Stimulated activated CD4-positive, alpha-beta T cell treated with anti-CD3 and anti-CD28 coated beads, Interleukin-12 subunit alpha, Interleukin-12 subunit beta, amount 100 ng/mL, for 4 hours (primary cell): Measurements from ENCODE around the gene C16orf96.

Experiments used
- DNase-seq: peaks from one replicate; pipeline ENCODE4 v3.0.0-alpha.2; 2020

Gene C16orf96

DNA sequence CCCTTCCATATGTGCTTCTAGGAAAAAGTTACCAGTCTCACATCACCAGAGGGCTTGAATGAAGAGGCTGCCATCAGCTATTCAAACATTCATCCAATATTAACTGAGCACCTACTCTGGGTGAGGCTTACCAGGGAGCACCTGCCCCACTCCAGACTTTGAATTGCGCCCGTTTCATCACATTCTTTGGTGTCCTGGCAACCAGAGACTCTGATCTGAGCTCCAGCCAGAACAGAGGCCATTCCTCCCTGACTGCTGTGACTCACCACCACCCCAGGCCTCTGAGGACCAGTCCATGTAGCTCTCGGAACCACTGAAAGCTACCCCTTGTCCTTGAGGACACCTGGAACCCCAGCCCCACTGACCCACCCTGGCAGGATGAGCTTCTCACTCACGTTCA, at the start of gene C16orf96:
Gene C16orf96 (plus strand): TSS at position 229 of the 400 bp plus-strand sequence. CDS start 150 bp downstream, at position 379.
- DNase-seq, result no peak

GRCh38 chr16:4506450-4506849, 49.7 kb upstream of the C16orf96 start:
- peak; percentile 36 for DNase-seq

- DNase-seq, result no peak
Observed at GRCh38 chr16:4507588-4508345, 48.4 kb upstream of the C16orf96 start.

- no peak for DNase-seq
Observed at GRCh38 chr16:4508806-4509205, 47.3 kb upstream of the C16orf96 start.

- no peak for DNase-seq
Observed at GRCh38 chr16:4509420-4509819, 46.7 kb upstream of the C16orf96 start.

DNA sequence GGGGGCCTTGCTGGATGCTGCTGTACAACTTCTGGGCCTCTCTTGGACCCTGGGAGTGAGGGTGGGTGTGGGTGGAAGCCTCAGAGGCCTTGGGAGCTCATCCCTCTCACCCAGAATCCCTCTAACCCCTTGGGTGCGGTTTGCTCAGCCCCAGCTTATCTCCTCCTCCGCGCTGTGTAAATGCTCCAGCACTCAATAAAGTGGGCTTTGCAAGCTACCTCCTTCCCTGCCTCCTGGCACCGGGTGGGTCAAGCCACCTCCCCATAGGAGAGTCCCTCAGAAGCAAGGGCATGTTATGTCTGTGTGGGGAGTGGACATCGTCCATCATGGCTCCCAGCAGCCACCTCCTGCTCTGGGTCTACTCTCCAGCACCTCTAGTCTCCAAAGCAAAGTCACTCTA, 46.0 kb upstream of the C16orf96 start:
- DNase-seq, result no peak

DNA sequence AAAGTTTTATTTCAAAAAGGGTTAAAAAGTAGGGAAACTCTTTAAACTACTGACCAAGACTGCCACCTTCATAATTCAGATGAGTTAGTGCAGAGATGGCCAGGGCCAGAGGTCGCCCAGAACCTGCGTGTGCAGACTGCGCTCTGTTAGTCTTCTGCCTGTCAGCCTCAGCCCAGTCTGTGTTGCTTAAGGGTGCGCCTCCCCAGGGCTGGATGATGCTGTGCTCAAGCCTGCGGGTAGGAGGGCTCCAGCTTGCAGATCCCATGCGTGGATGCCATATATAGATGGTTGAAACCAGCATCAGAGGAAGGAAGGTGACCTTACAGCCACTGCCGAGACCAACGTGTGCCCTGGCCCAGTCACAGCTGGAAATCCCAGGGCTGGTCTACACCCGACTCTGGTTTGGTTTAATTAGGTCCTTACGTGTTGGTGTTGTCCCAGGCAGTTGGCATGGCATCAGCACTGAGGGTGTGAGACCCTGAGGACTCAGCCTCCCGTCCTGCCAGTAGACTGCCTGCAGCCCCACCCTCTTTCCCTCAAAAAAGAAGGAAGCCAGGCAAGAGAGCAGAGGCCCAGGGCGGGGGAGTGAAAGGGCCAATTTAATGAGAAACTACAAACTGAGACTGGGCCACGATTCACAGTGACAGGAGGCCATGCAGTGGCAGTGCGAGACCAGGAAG, 45.3 kb upstream of the C16orf96 start:
- DNase-seq, result no peak

GRCh38 chr16:4511441-4512082, 44.6 kb upstream of the C16orf96 start:
- DNase-seq, result no peak

DNA sequence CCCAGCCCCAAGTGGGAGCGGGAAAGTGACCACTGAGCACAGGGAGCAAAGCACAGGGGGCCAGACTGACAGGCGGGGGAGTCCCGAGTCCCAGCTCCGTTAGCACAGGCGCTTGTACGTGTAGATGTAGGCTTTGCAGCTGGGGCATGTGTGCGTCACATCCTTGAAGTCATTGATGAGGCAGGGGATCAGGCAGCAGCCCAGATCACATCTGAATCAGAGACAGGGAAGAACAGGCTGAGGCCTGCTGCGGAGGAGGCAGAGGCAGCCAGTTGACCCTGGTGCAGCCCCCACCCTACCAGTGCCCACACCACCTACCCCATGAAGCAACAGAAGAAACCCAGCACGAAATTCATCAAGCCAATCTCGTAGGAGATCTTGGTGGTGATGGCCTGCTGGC, 43.7 kb upstream of the C16orf96 start:
- DNase-seq, result no peak

DNA sequence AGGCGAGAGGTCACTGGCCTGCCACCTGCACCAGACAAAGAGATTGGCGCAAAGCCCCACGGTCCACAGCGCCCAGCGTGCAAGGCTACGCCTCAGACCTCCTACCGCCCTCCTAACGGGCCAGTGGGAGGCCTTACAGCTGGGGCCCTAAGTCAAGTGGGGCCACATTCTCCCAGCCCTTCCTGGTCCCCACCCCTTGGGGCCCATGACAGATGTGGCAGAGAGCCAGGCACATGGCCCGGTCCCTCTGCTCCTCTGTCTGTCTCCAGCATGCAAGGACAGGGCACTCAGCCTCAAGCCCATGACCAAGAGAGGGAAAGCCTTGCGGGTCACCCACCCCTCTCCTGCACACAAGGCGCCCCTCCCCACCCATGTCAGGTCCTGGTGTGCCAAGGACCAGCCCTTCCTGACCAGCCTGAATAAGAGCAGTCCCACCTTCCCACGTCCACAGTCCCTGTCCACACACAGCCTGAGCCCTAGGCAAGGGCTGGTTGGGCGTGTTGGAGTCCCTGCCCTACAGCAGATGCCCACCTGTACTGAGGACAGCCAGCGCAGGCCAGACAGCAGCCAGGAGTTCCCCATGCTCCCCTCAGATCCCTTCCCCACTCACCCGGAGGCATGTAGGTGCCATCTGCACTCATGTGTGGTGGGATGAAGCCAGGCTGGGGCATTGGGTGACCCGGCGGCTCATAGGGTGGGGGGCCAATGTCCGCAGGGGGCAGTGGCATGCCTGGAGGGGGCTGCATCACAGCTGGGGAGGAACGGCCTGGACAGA, 42.9 kb upstream of the C16orf96 start:
- no peak for DNase-seq

GRCh38 chr16:4513881-4514280, 42.3 kb upstream of the C16orf96 start:
- DNase-seq, result no peak

- no peak for DNase-seq
Observed at GRCh38 chr16:4514606-4515005, 41.5 kb upstream of the C16orf96 start.

DNA sequence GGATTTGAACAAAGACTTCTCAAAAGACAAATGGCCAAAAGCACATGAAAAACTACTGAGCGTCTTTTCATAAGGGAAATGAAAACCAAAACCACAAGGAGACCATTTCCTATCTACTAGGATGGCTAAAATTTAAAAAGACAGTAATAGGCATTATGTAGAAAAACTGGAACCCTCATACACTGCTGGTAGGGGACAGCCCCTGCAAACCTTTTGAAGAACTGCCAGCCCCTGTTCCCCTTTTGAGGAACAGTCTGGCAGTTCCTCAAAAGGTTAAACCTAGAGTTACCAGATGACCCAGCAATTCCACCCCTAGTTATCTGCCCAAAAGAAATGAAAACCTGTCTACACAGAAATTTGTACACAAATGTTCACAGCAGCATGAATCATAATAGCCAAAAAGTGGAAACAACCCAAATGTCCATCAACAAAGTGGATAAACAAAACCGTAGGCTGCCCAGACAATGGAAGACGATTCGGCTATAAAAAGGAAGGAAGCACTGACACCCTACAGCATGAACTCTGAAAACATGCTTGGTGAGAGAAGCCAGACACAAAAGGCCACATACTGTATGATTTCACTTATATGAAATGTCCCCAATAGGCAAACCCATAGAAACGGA, 40.4 kb upstream of the C16orf96 start:
- no peak for DNase-seq

DNA sequence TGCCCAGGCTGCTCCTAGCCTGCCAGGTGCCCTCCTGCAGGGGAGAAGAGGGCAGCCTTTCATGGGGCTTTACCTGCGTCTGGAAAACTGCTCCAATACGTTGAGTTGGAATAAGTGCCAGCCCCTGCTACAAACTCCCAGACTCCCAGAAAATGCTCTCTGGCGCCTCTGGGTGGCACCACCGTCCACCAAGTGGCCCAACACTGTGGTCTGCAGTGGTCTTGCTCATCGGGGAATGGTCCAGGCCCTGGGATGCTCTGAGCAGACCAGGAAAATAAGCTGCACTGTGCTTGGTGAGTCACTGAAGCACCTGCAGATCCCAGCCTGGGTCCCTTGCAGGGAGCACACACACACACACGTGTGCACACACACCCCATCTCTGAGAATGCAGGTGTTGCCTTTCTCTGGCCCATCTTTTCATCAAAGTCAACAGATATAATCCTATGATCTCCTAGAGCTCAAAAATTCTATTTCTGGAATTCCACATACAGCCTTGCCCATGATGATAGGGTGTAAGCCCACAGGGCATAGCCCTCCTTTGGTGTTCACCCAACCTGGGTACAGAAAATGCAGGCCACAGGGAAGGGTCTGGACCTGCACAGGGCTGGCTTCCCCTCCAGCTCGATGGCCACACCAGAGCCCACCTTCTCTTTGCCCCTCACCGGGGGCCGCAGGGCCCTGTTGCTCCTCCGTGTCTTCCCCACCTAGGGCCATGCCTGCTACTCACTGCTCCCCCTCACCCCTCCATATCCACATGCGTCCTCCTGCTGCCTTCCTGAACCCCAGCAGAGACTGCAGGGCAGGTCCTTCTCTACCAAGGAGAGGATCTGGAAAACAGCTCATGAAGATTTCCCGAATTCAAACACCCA, 38.1 kb upstream of the C16orf96 start:
- DNase-seq, result no peak

DNA sequence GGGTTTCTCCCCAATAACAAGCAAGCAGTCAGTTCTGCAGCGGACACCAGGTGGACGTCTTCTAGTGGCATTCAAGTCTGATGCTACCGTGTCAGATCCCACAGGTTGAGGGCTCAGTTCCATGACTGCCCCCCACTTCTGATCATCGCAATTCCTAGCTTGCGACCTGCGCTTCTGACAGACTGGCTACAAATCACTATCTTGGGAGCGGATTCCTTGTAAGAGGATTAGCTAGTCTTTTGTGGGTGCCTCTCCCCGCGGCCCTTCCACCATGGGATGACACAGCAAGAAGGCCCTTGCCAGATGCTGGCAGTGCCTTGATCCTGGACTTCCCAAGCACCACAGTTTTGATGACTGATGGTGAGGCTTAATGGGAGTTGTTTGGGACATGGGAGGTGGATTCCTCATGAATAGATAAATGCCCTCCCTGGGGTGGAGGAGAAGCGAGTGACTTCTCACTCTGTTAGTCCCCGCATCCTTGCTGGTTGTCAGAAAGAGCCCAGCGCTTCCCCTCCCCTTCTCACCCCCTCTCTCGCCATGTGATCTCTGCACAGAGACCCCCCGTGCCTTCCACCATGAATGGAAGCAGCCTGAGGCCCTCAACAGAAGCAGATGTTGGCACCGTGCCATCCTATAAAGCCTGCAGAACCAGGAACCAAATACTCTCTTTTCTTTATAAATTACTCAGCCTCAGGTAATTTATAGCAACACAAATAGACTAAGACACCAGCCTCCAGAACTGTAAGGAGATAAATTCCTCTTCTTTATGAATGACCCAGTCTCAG, 36.7 kb upstream of the C16orf96 start:
- no peak for DNase-seq

- DNase-seq, result no peak
Observed at GRCh38 chr16:4520913-4521312, 35.2 kb upstream of the C16orf96 start.

GRCh38 chr16:4522051-4522581, 34.0 kb upstream of the C16orf96 start:
- DNase-seq, result no peak

DNA sequence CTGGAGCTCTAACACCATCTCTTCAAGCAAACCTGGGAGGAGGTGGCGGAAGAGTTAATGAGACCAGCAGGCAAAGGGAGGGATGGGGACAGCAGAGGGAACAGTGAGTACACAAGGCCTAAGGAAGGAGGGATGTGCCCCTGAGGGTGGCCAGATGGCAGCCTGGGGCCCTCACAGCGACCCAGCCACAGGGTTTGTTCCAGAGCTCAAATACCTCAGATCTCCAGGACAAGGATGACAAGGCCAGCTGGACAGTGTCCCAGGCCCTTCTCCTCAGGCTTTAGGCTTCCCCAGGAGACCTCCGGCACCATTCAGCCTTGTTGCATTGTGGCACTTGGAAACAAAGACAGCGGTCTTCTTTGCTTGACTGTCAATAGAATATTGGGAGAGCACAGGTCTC, 32.5 kb upstream of the C16orf96 start:
- DNase-seq, result no peak

DNA sequence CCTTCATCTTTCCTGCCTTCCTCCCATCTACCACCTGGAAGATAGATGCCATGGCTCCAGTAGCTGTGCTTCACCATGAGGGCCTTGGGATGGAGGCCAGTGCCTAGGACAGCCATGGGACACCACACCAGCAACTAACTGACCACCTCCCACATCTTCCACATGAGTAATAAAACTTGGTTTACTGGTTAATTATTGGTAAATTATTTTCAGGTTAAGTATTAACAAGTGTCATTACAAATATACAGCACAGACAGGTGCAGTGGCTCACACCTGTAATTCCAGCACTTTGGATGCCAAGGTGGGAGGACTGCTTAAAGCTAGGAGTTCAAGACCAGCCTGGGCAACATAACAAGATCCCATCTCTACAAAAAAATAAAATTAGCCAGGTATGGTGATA, 31.6 kb upstream of the C16orf96 start:
- no peak for DNase-seq

DNA sequence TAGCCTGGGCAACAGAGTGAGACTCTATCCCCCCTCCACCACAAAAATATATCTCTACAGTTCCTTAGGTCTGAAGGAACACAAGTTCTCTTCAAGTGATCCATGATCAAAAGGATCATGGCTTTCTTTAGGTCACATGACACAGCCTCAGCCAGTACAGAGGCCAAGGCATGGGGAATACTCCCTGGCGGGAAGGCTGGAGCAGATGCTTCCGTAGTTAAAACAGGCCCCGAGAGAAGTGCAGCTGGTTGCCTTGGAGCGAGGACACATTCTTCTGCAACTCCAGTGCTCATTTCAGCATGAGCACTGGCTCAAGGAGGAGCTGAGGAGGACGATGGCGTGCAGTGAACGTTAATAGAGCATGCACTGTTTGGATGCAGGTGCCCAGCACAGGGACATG, 31.1 kb upstream of the C16orf96 start:
- DNase-seq, result no peak
